Dendritic cell treated with granulocyte-macrophage colony-stimulating factor and Interleukin-4, amounts not matched to agents 40 ng/mL and 50 ng/mL, for 4 days (primary cell): ENCODE data around the gene HEATR5A.

Source experiments
- H3K27ac Mint-ChIP-seq: one replicate; pipeline ENCODE4 v1.8.0; 2022; ENCODE audit warnings: mild to moderate bottlenecking, mixed read lengths
- H3K27me3 Mint-ChIP-seq: one replicate; pipeline ENCODE4 v1.8.0; 2022; ENCODE audit warnings: mild to moderate bottlenecking, mixed read lengths
- H3K36me3 Mint-ChIP-seq: one replicate; pipeline ENCODE4 v1.8.0; 2022; ENCODE audit warnings: low read depth, mixed read lengths
- H3K4me1 Mint-ChIP-seq: one replicate; pipeline ENCODE4 v1.8.0; 2022; ENCODE audit warnings: low read depth, mixed read lengths
- H3K4me3 Mint-ChIP-seq: one replicate; pipeline ENCODE4 v1.8.0; 2022; ENCODE audit warnings: mild to moderate bottlenecking, moderate library complexity, mixed read lengths
- H3K9me3 Mint-ChIP-seq: one replicate; pipeline ENCODE4 v1.8.0; 2022; ENCODE audit warnings: mixed read lengths
- intact Hi-C: fragments of 100-400 bp; cut with micrococcal nuclease; formaldehyde crosslinking; loops from one replicate; pipeline ENCODE4 v1.15.0; 2022

Gene HEATR5A

DNA sequence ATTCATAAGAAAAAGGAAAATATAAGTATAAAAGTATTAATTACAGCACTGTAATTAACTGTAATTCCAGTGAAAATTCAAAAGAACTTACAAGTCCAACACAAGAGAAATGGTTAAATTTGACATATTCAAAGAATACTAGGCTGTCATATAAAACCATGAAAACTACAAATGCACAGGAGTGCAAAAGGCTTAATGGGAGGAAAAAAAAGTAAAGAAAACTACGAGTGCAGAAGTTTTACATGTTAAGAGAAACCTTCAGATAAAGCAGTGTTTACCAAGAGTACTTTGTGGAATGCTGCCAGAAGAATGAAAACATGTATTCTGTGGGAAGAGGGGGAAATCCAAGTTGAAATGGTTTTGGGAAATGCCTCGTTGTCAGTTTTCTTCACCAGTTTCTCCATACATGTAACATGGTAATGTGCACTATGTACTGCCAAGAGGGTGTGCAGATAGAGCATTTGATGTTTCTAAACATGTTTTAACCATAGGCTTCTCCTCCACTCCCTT lies 9.1 kb downstream of the HEATR5A start:
- Mint-ChIP-seq H3K27me3 (no peaks in the 10 kb centered on the region), H3K4me3 (no peak overlapping the region), H3K36me3 (no peaks in the 10 kb centered on the region), H3K4me1 (peaks cover 43% of the 10 kb centered on the region), H3K9me3 (no peaks in the 10 kb centered on the region), H3K27ac (peak overlapping the region; percentile 41)
- intact Hi-C loops, result no loop called here

DNA sequence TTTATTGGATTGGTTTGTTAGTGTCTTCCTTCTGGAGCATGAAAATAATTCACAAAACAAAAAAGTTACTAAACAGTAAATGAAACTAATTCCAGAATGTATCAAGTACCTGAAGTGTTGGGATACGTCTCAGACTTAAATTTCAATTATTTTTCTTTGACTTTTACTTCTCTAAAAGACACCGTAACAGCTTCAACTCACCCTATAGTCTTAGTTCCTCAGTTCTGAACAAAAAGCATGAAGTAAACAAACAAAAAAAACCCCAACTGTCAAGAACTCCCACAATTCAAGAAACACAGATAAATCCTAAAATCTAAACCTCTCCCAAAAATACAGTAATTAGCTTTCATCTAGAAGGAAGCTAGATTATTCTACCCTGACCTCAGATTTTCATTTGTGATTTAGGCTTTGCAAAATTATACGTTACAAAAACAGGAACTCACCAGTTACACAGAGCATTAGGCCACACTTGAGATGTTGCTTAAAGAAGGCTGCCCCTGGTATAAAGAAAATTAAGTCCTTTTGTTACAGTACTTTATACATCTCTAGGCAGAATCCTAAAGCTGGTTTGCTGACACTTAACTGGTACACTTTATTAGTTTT lies 10.2 kb downstream of the HEATR5A start:
- peak overlapping the region; percentile 95 for H3K27ac Mint-ChIP-seq
- no peaks in the 10 kb centered on the region for H3K9me3 Mint-ChIP-seq
- peaks cover 40% of the 10 kb centered on the region for H3K4me1 Mint-ChIP-seq
- H3K4me3 Mint-ChIP-seq, result peak overlapping the region; percentile 74
- intact Hi-C loops, result no loop called here
- no peaks in the 10 kb centered on the region for H3K27me3 Mint-ChIP-seq
- no peaks in the 10 kb centered on the region for H3K36me3 Mint-ChIP-seq

DNA sequence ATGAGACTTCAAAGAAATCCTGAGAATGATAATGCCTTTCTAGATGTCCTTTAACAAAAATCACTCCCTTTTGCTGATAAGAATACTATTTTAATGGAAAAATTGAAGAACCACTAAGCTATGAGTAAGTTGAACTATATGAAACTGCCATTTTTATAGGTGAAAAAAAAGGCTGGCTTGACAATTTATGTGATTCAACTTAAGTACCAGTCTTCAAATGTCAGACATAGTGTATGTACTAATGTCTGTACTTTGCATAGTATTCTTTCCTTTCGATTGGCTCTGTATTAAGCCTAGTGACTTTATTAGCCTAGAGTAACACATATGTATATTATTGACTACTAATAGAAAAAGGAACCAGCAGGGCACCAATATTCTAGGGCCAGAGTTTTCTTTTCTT lies 11.9 kb downstream of the HEATR5A start:
- H3K36me3 Mint-ChIP-seq, result no peaks in the 10 kb centered on the region
- H3K4me3 Mint-ChIP-seq, result no peak overlapping the region
- no peaks in the 10 kb centered on the region for H3K9me3 Mint-ChIP-seq
- intact Hi-C loops, result no loop called here
- no peak overlapping the region for H3K27ac Mint-ChIP-seq
- no peaks in the 10 kb centered on the region for H3K27me3 Mint-ChIP-seq
- peaks cover 25% of the 10 kb centered on the region for H3K4me1 Mint-ChIP-seq

- Mint-ChIP-seq H3K36me3 (peaks cover 23% of the 10 kb centered on the region), H3K27ac (no peak overlapping the region), H3K4me3 (no peak overlapping the region), H3K27me3 (no peaks in the 10 kb centered on the region), H3K4me1 (peaks cover 14% of the 10 kb centered on the region), H3K9me3 (no peaks in the 10 kb centered on the region)
- intact Hi-C loops, result no loop called here
Measured at GRCh38 chr14:31405599-31406232, 14.6 kb downstream of the HEATR5A start.

- no peaks in the 10 kb centered on the region for H3K9me3 Mint-ChIP-seq
- no peaks in the 10 kb centered on the region for H3K27me3 Mint-ChIP-seq
- intact Hi-C loops, result no loop called here
- peaks cover 10% of the 10 kb centered on the region for H3K4me1 Mint-ChIP-seq
- H3K4me3 Mint-ChIP-seq, result no peak overlapping the region
- peaks cover 26% of the 10 kb centered on the region for H3K36me3 Mint-ChIP-seq
- H3K27ac Mint-ChIP-seq, result no peak overlapping the region
Measured at GRCh38 chr14:31405106-31405505, 15.2 kb downstream of the HEATR5A start.

DNA sequence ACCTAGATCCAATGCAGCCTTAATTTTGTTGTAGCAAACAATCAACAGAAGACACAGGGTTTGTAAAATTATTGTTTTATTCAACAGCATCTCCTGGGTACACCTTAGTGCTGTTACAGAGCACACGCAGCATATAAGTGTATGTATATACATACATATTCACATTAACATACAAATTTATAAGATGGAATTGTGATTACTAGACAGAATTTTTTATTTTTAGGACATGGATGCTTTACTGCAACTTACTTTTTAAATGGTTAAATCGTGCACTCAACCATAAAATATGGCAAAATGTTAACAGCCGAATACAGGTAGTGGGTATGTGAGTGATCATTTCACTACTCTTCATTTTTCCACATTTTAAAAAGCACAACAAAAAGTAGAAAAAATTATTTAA lies 16.6 kb downstream of the HEATR5A start:
- no peaks in the 10 kb centered on the region for H3K4me1 Mint-ChIP-seq
- H3K36me3 Mint-ChIP-seq, result peaks cover 40% of the 10 kb centered on the region
- H3K4me3 Mint-ChIP-seq, result no peak overlapping the region
- H3K27ac Mint-ChIP-seq, result no peak overlapping the region
- intact Hi-C loops, result no loop called here
- no peaks in the 10 kb centered on the region for H3K9me3 Mint-ChIP-seq
- H3K27me3 Mint-ChIP-seq, result no peaks in the 10 kb centered on the region

- H3K9me3 Mint-ChIP-seq, result no peaks in the 10 kb centered on the region
- H3K27me3 Mint-ChIP-seq, result no peaks in the 10 kb centered on the region
- intact Hi-C loops, result no loop called here
- peaks cover 48% of the 10 kb centered on the region for H3K36me3 Mint-ChIP-seq
- H3K4me3 Mint-ChIP-seq, result no peak overlapping the region
- no peak overlapping the region for H3K27ac Mint-ChIP-seq
- H3K4me1 Mint-ChIP-seq, result no peaks in the 10 kb centered on the region
Measured at GRCh38 chr14:31402764-31403439, 17.4 kb downstream of the HEATR5A start.

DNA sequence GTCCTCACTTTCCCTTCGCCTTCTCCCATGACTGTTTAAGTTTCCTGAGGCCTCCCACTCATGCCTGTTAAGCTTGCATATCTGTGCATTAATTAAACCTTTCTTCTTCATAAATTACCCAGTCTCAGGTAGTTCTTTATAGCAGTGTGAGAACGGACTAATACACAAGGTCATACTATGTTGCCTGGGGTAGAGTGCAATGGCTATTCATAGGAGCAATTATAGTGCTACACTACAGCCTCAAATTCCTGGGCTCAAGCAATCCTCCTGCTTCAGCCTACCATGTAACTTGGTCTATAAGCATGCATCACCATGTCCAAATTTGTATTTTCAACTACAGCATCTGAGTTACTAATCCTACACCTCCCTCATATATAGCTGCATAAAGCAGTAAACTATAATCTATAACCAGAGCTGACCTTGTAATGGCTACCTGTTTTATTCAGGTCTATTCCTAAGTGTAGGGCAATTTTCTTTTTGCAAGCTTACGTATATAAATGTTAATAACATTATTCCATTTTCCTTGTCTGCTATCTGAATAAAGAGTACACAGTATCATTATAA lies 18.9 kb downstream of the HEATR5A start:
- H3K36me3 Mint-ChIP-seq, result peaks cover 62% of the 10 kb centered on the region
- H3K27ac Mint-ChIP-seq, result no peak overlapping the region
- no peaks in the 10 kb centered on the region for H3K9me3 Mint-ChIP-seq
- intact Hi-C loops, result no loop called here
- H3K4me3 Mint-ChIP-seq, result no peak overlapping the region
- no peaks in the 10 kb centered on the region for H3K27me3 Mint-ChIP-seq
- no peaks in the 10 kb centered on the region for H3K4me1 Mint-ChIP-seq

DNA sequence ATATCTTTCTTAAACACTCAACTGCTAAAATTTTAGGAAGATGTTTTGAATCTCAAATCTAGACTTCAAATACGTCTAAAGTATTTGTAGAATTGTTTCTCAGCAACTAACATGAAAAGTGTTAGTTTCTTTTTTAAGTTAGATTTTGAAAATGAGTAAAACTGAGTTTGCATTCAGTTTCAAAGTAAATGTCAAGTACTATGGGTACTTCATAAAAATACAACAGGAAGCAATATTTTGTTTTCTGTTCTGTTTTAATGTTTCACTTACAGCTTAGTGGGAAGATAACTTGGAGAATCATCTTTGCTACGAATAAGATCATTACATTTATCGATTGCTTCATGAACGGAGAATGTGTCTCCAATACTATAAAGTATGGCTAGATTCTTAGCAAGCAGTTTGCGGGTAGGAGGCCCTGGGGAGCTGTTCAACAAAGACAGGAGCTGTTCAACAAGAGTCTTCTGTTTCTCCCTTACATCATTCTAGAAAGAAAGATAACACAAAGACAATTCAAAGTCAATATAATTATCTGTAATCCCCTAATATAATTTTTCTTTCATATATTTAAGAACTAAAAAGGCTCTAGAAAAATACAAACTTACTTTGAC lies 20.2 kb downstream of the HEATR5A start:
- H3K4me3 Mint-ChIP-seq, result no peak overlapping the region
- intact Hi-C loops, result no loop called here
- H3K4me1 Mint-ChIP-seq, result no peaks in the 10 kb centered on the region
- H3K27me3 Mint-ChIP-seq, result no peaks in the 10 kb centered on the region
- no peaks in the 10 kb centered on the region for H3K9me3 Mint-ChIP-seq
- no peak overlapping the region for H3K27ac Mint-ChIP-seq
- peaks cover 69% of the 10 kb centered on the region for H3K36me3 Mint-ChIP-seq

DNA sequence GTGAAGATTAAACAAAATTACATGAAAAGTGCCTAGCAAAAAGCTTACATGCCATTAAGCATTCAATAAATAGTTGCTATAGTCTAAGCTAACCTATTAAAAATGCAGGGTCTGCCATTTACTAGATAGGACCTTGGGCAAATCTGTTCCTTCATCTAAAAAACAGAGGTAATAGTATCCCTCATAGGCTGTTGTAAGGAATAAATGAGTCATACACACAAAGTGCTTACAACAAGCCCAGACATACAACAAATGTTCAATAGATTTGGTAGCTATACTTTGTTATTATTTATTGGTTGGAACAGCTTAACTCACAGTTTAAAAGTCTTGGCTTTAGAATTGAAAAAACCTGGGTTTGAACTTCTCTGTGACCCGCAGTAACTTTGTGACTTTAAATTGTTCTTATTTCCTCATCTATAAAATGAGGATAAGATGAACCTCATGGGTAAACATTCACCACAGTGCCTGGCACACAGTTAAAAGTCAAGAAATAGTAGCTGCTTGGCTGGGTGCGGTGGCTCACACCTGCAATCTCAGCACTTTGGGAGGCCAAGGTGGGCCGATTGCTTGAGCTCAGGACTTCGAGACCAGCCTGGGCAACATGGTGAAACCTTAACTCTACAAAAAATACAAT lies 24.7 kb downstream of the HEATR5A start:
- H3K27ac Mint-ChIP-seq, result no peak overlapping the region
- no peaks in the 10 kb centered on the region for H3K4me1 Mint-ChIP-seq
- H3K4me3 Mint-ChIP-seq, result no peak overlapping the region
- no peaks in the 10 kb centered on the region for H3K9me3 Mint-ChIP-seq
- no peaks in the 10 kb centered on the region for H3K27me3 Mint-ChIP-seq
- intact Hi-C loops, result no loop called here
- peaks cover 76% of the 10 kb centered on the region for H3K36me3 Mint-ChIP-seq

DNA sequence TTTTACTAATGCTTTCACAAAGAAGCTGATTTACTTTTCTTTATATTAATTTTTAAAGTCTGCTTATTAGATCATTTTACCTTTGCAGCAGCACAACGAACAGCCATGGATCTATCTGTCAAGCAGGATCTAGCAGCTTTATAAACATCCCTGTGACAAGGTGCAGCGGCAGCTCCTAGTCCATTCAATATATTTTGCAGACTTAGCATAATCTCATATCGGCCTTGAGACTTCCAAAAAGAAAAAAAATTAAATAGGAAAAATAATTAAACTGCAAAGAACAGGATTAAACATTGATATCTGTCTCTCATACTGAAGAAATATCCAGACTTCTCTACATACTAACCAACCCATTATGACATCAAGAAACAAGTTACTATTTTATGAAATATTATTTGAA lies 25.2 kb downstream of the HEATR5A start:
- H3K4me1 Mint-ChIP-seq, result peaks cover 1% of the 10 kb centered on the region
- no peak overlapping the region for H3K27ac Mint-ChIP-seq
- intact Hi-C loops, result no loop called here
- no peaks in the 10 kb centered on the region for H3K9me3 Mint-ChIP-seq
- H3K27me3 Mint-ChIP-seq, result no peaks in the 10 kb centered on the region
- H3K4me3 Mint-ChIP-seq, result no peak overlapping the region
- H3K36me3 Mint-ChIP-seq, result peaks cover 77% of the 10 kb centered on the region

GRCh38 chr14:31391977-31392503 lies 28.3 kb downstream of the HEATR5A start:
- Mint-ChIP-seq H3K4me1 (peaks cover 8% of the 10 kb centered on the region), H3K4me3 (no peak overlapping the region), H3K27me3 (no peaks in the 10 kb centered on the region), H3K36me3 (peaks cover 67% of the 10 kb centered on the region), H3K9me3 (no peaks in the 10 kb centered on the region), H3K27ac (no peak overlapping the region)
- intact Hi-C loops, result no loop called here

DNA sequence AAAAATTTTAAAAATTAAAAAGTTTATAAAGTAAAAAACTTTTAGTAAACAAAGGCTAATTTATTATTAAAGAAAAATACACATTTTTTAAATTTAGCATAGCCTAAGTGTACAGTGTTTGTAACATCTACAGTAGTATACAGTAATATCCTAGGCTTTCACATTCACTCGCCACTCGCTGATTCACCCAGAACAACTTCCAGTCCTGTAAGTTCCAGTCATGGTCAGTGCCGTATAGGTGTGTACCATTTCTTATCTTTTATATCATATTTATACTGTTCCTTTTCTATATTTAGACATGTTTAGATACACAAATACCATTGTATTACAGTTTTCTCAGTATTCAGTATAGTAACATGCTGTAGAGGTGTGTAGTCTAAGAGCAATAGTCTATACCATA lies 28.9 kb downstream of the HEATR5A start:
- H3K4me3 Mint-ChIP-seq, result no peak overlapping the region
- H3K36me3 Mint-ChIP-seq, result peaks cover 67% of the 10 kb centered on the region
- peaks cover 8% of the 10 kb centered on the region for H3K4me1 Mint-ChIP-seq
- no peaks in the 10 kb centered on the region for H3K9me3 Mint-ChIP-seq
- H3K27me3 Mint-ChIP-seq, result no peaks in the 10 kb centered on the region
- intact Hi-C loops, result no loop called here
- no peak overlapping the region for H3K27ac Mint-ChIP-seq
